NCI-H2029 (cell line): ENCODE data around the gene OR2K2.
"Not testable (repeated sequence)": the region's sequence is repeated elsewhere in the genome, so short reads cannot be mapped to it uniquely, and the experiment has no call there.

Source experiments
- DNase-seq: peaks from one replicate; lab custom pipeline; 2025; lab: John Stamatoyannopoulos, UW

Gene OR2K2, protein sequence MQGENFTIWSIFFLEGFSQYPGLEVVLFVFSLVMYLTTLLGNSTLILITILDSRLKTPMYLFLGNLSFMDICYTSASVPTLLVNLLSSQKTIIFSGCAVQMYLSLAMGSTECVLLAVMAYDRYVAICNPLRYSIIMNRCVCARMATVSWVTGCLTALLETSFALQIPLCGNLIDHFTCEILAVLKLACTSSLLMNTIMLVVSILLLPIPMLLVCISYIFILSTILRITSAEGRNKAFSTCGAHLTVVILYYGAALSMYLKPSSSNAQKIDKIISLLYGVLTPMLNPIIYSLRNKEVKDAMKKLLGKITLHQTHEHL

DNA sequence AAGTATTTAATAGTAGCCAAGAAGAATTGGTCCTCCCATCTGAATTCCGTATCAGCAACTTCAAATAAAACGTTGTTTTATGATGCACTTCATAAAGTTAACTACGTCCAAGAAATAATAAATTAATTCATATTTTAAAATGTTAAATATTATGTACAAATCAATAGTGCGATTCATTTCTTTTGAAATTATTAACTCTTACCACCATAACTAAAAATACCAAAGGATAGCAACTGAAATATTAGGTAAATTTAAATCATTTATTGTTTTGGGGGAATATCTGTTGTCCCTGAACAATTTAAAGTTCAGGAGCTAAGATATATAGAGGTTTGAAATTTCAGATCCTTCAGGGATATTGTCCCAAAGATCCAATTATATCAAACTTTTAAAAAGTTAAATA lies at the start of gene OR2K2:
Gene OR2K2 (minus strand): TSS at position 101 of the 400 bp plus-strand sequence. CDS start 1,791 bp downstream, outside the sequence.
- no peak for DNase-seq

DNA sequence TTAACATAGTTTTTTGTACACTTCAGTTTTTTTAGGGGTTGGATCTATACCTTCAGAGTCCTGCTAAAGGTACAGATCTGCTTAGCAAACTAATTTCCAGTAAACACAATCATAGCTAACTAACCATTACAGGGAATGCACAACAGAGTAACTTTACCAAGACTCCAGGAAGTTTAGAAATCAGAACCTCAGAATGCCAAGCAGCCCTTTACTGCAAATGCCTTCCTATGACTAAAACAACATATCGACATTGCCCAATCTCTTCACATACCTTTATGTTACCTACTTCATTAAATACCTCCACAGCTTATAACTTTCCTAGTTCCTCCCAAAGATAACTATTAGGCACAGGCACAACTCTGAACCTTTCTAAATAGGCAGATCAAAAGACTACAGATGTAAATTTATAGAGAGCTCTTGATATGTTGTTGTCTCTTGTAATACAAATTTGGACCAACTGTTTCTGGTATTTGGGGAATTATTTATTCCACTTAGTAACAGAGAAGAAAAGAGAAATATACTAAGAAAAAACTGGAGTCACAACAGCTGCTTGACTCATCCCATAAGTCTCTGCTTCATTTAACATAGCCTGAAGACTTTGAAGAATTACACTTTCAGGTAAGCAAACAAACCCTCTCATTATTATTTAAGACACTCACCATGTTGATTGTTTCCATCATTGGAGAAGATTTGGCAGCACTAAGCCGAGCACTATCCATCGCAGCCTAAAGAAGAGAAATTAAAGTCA lies 46.0 kb upstream of the OR2K2 start:
- DNase-seq = no peak

DNA sequence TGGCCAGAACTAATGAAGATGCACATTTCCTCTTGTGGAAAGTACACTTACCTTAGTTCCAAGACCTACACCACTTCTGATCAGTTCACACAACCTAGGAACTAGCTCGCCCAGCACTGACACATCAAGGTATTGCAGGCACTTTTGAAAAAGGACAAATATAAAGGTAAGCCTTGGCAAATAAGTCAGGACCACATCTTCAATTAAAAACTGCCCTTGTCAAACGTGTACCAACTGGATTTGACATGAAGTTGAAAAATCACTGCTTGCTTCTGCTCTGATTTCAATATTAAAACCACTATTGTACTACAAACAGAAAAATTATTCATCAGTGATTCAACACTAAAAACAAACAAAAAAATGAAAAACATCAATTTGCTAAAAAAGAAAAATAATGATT lies 45.0 kb upstream of the OR2K2 start:
- no peak for DNase-seq

DNA sequence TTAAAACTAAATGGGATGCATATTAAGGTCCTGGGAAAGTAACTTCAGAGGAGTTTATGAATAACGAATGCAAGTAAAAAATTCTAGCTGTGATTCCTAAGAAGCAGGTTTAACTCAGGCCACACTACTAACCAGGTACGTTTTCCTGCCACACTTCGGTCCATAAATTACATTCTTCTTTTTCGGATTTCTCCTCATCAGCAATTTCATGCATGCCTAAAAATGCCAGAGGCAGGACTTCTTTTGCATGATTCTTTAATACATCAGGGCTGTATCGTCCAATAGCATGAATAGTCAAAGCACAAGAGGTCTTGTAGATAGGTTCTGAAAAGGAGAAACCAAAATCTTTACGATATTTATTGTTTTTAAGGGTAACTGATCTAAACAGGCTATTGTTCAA lies 42.3 kb upstream of the OR2K2 start:
- no peak for DNase-seq

GRCh38 chr9:111366978-111367377 lies 37.0 kb upstream of the OR2K2 start:
- DNase-seq = no peak

- DNase-seq = no peak
These were observed 32.5 kb upstream of the OR2K2 start for GRCh38 chr9:111362526-111362925.

DNA sequence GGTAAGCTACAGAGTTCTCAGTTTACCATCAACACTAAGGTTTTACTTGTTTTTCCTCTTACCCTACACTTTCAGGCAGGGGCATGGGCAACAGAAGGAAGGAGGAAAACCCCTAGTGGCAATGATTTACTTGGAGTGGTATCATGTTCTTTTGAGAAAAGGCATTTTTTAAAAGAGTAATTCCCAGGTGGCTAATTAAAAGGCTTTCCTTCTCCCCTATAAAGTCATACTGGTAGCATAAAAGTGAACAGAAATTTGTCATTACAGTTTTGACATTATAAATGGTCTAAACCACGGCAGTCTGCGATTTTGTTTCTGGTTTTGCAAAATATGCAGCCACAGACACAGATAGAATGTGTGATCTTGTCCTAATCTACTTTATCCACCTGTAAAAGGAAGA lies 30.9 kb upstream of the OR2K2 start:
- DNase-seq = no peak

GRCh38 chr9:111356481-111357244 lies 26.6 kb upstream of the OR2K2 start:
- DNase-seq = no peak

GRCh38 chr9:111352545-111352944 lies 22.5 kb upstream of the OR2K2 start:
- no peak for DNase-seq

DNA sequence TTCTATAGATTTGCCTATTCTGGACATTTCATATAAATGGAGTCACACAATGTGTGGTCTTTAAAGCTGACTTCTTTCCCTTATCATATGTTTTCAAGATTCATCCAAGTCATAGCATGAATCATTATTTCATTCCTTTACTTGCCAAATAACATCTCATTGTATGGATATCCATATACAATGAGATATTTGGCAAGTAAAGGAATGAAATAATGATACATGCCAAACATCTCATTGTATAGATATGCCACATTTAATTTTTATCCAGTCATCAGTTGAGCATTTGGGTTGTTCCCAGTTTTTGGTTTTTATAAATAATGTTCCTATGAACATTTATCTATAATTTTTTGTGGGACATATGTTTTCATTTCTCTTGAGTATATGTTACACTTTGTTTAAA lies 20.5 kb upstream of the OR2K2 start:
- DNase-seq = no peak

- peak; percentile 71 for DNase-seq
These were observed 19.7 kb upstream of the OR2K2 start for GRCh38 chr9:111349766-111350165.

GRCh38 chr9:111348821-111349271 lies 18.8 kb upstream of the OR2K2 start:
- no peak for DNase-seq

- not testable (repeated sequence) for DNase-seq
These were observed 4.4 kb upstream of the OR2K2 start for GRCh38 chr9:111334318-111334863.

DNA sequence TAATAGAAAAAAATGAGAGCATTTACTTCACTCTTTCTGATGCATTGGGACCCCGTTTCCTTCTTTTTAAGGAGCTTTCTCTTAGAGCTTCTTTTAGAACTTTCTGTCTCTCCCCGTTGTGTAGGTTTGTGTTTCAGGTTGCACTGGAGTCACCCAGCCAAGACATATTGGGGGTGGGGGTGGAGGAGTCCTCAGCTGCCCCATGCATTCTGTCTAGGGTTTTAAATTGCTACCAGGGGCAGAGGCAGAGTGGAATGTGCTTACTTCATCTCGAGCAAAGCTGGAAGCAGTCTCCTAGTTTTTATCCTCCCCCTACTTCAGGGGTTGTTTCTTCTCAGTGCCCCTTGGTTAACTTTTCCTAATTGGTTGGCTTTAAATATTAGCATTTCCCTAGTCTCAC lies 9.4 kb downstream of the OR2K2 start:
- no peak for DNase-seq

DNA sequence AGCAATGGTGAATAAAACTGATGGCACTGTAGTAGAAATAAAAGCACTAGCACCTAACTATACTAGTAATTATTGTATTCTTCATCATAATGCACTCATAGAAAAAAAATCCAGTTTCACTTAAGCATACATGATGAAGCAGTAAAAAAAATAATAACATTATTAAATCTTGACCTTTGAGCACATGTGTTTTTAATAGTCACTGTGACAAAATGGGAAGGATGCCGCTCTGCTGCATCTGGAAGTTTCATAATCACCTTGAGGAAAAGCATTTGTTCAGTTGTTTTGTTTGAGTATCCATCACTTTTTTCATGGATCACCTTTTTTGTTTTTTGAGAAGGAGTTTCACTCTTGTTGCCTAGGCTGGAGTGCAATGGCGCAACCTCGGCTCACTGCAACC lies 13.2 kb downstream of the OR2K2 start:
- DNase-seq = no peak

- no peak for DNase-seq
These were observed 24.1 kb downstream of the OR2K2 start for GRCh38 chr9:111305914-111306313.

GRCh38 chr9:111304000-111304399 lies 26.0 kb downstream of the OR2K2 start:
- DNase-seq = not testable (repeated sequence)

GRCh38 chr9:111301195-111301594 lies 28.8 kb downstream of the OR2K2 start:
- DNase-seq = no peak

DNA sequence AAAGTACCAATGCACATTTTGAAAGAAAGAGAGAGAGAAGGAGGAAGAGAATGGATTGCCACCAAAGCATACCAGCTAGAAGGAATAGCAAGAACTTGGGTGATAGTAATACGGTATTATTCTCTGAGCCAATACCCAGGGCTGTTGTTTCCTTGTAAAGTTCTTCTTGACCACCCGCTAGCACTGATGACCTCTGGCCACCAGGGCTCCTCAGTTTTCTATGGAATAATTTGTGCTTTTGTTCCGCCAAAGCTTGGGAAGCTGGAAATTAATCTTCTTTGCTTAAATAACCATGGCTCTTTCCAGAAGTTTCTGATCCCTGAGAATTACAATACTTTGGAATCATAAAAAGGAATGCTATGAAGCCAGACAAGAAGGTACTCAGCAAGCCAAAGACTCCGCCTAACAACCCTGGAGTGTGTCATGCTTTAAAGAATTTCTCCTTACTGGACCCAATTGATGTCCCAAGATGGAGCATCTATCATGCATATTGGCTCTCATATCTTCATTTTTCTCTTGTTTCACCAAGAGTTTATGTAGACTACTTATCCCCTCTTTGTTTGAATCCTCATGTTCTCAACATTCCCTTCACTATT lies 29.8 kb downstream of the OR2K2 start:
- DNase-seq = no peak

- not testable (repeated sequence) for DNase-seq
These were observed 30.4 kb downstream of the OR2K2 start for GRCh38 chr9:111299599-111299966.

DNA sequence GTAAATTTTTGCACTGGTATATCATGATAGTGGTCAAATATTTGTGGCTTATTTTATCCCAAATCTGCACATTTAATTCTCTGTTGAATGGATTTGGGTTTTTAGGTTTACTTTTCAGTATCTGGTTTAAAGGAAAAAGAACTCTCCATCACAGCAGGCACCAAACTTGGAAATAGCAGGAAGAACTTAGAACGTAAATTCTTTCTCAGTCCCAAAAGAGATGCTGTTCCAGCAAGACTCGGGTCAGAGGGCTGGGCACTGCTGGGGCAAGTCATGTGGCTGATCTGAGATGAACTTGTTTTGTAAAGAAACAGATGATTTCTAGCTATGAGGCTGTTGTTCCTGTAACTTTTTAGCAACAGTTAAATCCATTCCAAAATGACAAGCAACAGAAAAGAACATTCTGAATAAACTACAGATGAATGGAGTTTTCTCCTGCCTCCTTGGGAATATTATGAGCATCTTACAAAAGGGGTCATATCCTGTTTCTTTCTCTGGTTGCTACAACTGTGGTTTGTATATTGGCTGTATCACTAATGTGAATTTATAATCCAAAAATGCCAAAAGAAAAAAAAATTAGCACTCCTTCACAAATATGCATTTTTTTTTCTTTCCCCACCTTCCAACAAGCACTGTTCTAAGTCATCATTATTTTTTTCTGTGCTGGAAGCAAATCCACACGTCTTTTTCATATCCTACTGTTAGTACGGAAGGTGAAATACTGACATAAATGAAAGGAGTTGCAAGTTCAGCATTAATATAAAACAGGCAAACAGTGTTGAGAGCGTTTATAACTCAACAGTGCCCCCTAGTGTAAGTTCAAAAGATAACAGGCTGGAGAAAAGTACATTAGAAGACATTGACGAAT lies 31.1 kb downstream of the OR2K2 start:
- DNase-seq = peak; percentile 14
